Sigmoid colon (tissue), 4 donors: ENCODE measurements around the gene MPND.

ENCODE experiments used
- EP300 ChIP-seq, 4 donors: sonication (generic); formaldehyde crosslinking; IDR thresholded peaks; one replicate each; pipeline ENCODE4 v1.6.1; 2017; ENCODE audit warnings: antibody characterized with exemption in 4 of 4
- POLR2A ChIP-seq, 2 donors: fragments of 450-650 bp; IDR thresholded peaks; one replicate each; pipeline ENCODE4 v1.6.1; 2016; ENCODE audit warnings: antibody characterized with exemption in 2 of 2, mild to moderate bottlenecking in 2 of 2, moderate library complexity in 2 of 2
- POLR2AphosphoS5 ChIP-seq, 4 donors: sonication (generic); formaldehyde crosslinking; IDR thresholded peaks; one replicate each; pipeline ENCODE4 v1.6.1; 2017; ENCODE audit warnings: antibody characterized with exemption in 4 of 4
- TF ChIP-seq, protein P1 (sequence below), 4 experiments: fragments of 450-650 bp in 3 of 4; fragments of 200-600 bp in 1 of 4; IDR thresholded peaks; one replicate each; pipeline ENCODE4 v1.5.1; 2016 to 2019; ENCODE audit warnings: antibody characterized with exemption in 4 of 4, mild to moderate bottlenecking in 3 of 4, moderate library complexity in 2 of 4

DNA sequence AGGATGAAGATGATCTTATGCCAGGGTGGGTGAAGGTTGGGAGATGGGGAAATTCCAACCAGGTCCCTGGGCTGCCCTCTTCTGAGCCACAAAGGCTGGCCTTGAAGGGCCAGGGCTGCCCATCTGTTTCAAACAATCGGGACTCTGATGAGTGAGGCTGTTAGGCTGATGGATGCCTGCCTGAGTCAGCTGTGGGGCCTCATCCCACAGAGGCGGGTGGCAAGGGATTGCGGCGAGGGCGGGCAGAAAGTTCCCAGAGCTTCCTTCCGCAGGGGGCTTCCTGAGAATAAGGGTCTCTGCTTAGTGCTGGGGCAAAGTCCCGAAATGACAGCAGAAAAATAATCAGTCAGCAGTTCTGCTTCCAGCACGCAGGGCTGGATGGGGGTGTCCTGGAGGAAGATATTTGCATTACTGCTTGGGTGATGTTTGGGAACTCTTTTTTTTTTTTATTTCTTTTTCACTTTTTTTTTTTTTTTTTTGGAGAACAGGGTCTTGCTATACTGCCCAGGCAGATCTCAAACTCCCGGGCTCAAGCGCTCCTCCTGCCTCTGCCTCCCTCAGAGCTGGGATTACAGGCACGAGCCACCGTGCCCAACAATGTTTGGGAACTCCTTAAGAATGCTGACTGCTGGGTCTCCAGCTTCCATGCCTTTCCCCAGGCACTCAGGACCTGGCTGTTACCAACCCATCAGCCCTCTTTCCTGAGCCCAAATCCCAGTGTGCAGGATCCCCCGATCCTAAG is 42.9 kb downstream of the MPND start:
- TF ChIP-seq EP300 (IDR thresholded peaks at IDR 0.05) (no peak), POLR2A (IDR thresholded peaks at IDR 0.05) (no peak), POLR2AphosphoS5 (IDR thresholded peaks at IDR 0.05) (no peak)
- TF ChIP-seq, protein P1, sequence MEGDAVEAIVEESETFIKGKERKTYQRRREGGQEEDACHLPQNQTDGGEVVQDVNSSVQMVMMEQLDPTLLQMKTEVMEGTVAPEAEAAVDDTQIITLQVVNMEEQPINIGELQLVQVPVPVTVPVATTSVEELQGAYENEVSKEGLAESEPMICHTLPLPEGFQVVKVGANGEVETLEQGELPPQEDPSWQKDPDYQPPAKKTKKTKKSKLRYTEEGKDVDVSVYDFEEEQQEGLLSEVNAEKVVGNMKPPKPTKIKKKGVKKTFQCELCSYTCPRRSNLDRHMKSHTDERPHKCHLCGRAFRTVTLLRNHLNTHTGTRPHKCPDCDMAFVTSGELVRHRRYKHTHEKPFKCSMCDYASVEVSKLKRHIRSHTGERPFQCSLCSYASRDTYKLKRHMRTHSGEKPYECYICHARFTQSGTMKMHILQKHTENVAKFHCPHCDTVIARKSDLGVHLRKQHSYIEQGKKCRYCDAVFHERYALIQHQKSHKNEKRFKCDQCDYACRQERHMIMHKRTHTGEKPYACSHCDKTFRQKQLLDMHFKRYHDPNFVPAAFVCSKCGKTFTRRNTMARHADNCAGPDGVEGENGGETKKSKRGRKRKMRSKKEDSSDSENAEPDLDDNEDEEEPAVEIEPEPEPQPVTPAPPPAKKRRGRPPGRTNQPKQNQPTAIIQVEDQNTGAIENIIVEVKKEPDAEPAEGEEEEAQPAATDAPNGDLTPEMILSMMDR (IDR thresholded peaks at IDR 0.05), result no peak
